Measurements from ENCODE around the gene IKZF3. TPM values are rescaled to one million over a fixed set of nuclear protein-coding genes. Genes with fewer than 3 reads are reported as not detected.
A peak's percentile ranks its signal among the peaks of the same experiment; 100 is the strongest.

The IKZF3 gene
- total RNA-seq, 1 donor from 2014 or later, result 220 TPM

DNA sequence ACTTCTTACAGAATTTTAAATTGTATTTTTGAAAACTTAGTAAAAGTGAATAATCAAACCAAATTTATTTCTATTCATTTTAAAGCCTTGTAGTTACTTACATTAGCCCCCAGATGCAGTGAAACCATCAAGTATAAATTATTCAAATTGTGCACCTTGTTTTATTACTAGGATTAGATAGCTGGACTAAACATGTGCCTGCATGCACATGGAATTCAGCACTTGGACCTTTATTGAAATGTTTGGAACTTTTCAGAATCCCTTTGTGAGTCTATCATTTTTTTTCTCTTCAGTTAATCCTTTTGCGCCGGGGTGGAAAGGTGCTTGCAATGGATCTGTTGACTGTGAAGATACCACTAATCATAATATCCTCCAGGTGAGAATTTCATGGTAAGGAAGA, 8.6 kb upstream of the IKZF3 start:
- intact Hi-C loops (cut with micrococcal nuclease), result loop anchor here (1.0 to 5.0 kb wide), 4 partner anchors 55 to 155 kb away; partner anchors contain the start of genes LRRC3C, ORMDL3 and PSMD3
- no peaks in the 10 kb centered on the region for H3K27me3 Mint-ChIP-seq
- peak overlapping the region; percentile 58 for H3K4me3 Mint-ChIP-seq
- H3K4me1 Mint-ChIP-seq, result peaks cover 43% of the 10 kb centered on the region
- H3K9me3 Mint-ChIP-seq, result peaks cover 5% of the 10 kb centered on the region
- DNase-seq (no peak), ATAC-seq (ENCODE audit: low read depth) (peak; percentile 45)
- CTCF ChIA-PET, result interaction anchor here (0.8 to 7.6 kb wide), 16 partner anchors 15 to 251 kb away, joined by 3 to 61 read pairs (median 4); partner anchors contain the start of gene PSMD3
- POLR2A ChIA-PET, result interaction anchor here (0.7 to 4.4 kb wide), 6 partner anchors 80 to 120 kb away, joined by 3 to 39 read pairs (median 4); partner anchors contain the start of gene PSMD3
- peaks cover 4% of the 10 kb centered on the region for H3K36me3 Mint-ChIP-seq (ENCODE audit: low read depth)
- TF ChIP-seq, protein P1, sequence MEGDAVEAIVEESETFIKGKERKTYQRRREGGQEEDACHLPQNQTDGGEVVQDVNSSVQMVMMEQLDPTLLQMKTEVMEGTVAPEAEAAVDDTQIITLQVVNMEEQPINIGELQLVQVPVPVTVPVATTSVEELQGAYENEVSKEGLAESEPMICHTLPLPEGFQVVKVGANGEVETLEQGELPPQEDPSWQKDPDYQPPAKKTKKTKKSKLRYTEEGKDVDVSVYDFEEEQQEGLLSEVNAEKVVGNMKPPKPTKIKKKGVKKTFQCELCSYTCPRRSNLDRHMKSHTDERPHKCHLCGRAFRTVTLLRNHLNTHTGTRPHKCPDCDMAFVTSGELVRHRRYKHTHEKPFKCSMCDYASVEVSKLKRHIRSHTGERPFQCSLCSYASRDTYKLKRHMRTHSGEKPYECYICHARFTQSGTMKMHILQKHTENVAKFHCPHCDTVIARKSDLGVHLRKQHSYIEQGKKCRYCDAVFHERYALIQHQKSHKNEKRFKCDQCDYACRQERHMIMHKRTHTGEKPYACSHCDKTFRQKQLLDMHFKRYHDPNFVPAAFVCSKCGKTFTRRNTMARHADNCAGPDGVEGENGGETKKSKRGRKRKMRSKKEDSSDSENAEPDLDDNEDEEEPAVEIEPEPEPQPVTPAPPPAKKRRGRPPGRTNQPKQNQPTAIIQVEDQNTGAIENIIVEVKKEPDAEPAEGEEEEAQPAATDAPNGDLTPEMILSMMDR (IDR thresholded peaks at IDR 0.05), result no peak
- H3K27ac Mint-ChIP-seq, result peak overlapping the region; percentile 62

DNA sequence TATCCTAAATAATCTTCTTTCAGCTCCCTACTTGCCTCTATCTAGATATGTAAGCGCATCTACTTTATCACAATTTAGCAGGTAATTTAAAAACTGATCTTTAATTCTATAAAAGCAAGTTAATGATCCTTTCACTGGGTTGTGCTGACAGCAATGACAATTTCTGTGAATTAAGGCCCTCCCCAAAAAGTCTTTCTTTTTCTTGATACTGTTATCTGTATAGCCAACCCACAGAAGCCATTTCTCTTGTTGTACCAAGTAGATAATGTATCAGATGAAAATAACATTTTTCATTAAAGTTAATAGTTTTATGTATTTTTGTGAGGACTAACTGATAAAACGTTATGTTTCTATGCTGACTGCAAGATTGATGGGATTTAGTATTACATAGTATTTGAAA, 7.7 kb upstream of the IKZF3 start:
- TF ChIP-seq, protein P1 (IDR thresholded peaks at IDR 0.05), result no peak
- CTCF ChIA-PET, result interaction anchor here (1.7 to 7.6 kb wide), 4 partner anchors 86 to 250 kb away, joined by 5 to 61 read pairs (median 18); partner anchors contain the start of gene PSMD3
- Mint-ChIP-seq H3K9me3 (peaks cover 5% of the 10 kb centered on the region), H3K4me1 (peaks cover 53% of the 10 kb centered on the region), H3K36me3 (ENCODE audit: low read depth) (peaks cover 6% of the 10 kb centered on the region), H3K27ac (peak overlapping the region; percentile 66), H3K27me3 (no peaks in the 10 kb centered on the region), H3K4me3 (peak overlapping the region; percentile 19)
- DNase-seq (no peak), ATAC-seq (ENCODE audit: low read depth) (no peak)
- intact Hi-C loops (cut with micrococcal nuclease), result loop anchor here (1.0 to 5.0 kb wide), 3 partner anchors 56 to 108 kb away; partner anchors contain the start of genes LRRC3C, ORMDL3 and PSMD3
- POLR2A ChIA-PET, result interaction anchor here (2.1 to 4.4 kb wide), 2 partner anchors 109 to 117 kb away, joined by 9 to 39 read pairs; partner anchors contain the start of gene PSMD3

DNA sequence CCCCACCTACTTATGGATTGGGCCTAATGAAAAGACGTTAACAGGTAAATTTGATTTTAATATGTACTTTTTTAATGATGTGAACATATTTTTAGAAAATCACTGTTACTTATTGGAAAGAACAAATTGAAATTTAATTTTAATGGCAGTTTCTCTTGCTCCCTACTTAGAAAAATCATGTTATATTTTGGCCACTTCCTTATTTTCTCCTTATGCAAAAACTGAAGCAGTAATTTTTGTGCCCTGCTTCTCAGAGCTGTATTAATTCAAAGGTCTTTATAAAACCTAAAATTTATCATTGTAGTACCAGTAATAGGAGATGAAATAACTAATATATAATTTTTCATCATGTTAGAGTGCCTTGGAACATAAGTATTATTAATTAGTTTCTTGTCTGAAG, 6.7 kb upstream of the IKZF3 start:
- Mint-ChIP-seq H3K36me3 (ENCODE audit: low read depth) (peaks cover 6% of the 10 kb centered on the region), H3K4me1 (peaks cover 63% of the 10 kb centered on the region), H3K9me3 (peaks cover 5% of the 10 kb centered on the region), H3K27ac (peak overlapping the region; percentile 73), H3K27me3 (no peaks in the 10 kb centered on the region), H3K4me3 (no peak overlapping the region)
- intact Hi-C loops (cut with micrococcal nuclease), result loop anchor here (5.0 kb wide), 1 partner anchor 57 kb away; the partner anchor contains the start of genes LRRC3C and ORMDL3
- no peak for DNase-seq
- ChIA-PET CTCF (interaction anchor here (1.8 to 7.6 kb wide), 2 partner anchors 108 to 249 kb away, joined by 5 to 61 read pairs; partner anchors contain the start of gene PSMD3), POLR2A (interaction anchor here (0.5 to 4.4 kb wide), 6 partner anchors 9 to 324 kb away, joined by 3 to 39 read pairs (median 6); partner anchors contain the start of gene PSMD3)
- TF ChIP-seq, protein P1 (IDR thresholded peaks at IDR 0.05), result no peak
- no peak for ATAC-seq (ENCODE audit: low read depth)

DNA sequence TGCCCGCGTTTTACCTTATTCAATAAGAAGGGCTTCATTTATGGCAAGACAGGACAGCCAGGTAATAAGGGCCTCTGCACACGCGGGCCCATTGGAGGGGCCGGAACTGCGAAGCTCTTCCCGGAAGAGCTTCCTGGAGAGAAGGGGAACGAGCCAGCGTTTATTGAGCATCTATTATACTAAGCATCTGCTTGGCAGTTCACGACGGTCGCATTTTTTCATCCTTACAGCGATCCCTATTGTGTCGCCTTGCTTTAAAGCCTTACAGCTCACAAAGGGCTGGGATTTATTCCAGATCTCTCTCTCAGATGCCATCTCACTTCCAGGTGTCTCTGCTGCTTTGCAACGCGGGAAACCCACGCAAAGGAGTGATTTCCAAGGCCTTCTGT, 4.4 kb upstream of the IKZF3 start:
- TF ChIP-seq, protein P1 (IDR thresholded peaks at IDR 0.05), result no peak
- ATAC-seq (ENCODE audit: low read depth), result no peak
- no peak for DNase-seq
- peaks cover 5% of the 10 kb centered on the region for H3K9me3 Mint-ChIP-seq
- no peaks in the 10 kb centered on the region for H3K27me3 Mint-ChIP-seq
- peak overlapping the region; percentile 97 for H3K27ac Mint-ChIP-seq
- intact Hi-C loops (cut with micrococcal nuclease), result loop anchor here (10.0 kb wide), 1 partner anchor 1164 kb away; the partner anchor contains the start of gene MLLT6
- ChIA-PET POLR2A (interaction anchor here (0.6 to 1.6 kb wide), 5 partner anchors 47 to 246 kb away, joined by 3 to 17 read pairs (median 3); no protein-coding TSS in a partner anchor), CTCF (interaction anchor here (1.0 kb wide), 1 partner anchor 247 kb away, joined by 3 read pairs; no protein-coding TSS in a partner anchor)
- peaks cover 13% of the 10 kb centered on the region for H3K36me3 Mint-ChIP-seq (ENCODE audit: low read depth)
- peak overlapping the region; percentile 77 for H3K4me3 Mint-ChIP-seq
- H3K4me1 Mint-ChIP-seq, result peaks cover 77% of the 10 kb centered on the region

All from activated B cell treated with CpG ODN at 0.5 μM for 24 hours (primary cell).